ENCODE measurements around the gene RDH12.

- TF ChIP-seq, protein P1, sequence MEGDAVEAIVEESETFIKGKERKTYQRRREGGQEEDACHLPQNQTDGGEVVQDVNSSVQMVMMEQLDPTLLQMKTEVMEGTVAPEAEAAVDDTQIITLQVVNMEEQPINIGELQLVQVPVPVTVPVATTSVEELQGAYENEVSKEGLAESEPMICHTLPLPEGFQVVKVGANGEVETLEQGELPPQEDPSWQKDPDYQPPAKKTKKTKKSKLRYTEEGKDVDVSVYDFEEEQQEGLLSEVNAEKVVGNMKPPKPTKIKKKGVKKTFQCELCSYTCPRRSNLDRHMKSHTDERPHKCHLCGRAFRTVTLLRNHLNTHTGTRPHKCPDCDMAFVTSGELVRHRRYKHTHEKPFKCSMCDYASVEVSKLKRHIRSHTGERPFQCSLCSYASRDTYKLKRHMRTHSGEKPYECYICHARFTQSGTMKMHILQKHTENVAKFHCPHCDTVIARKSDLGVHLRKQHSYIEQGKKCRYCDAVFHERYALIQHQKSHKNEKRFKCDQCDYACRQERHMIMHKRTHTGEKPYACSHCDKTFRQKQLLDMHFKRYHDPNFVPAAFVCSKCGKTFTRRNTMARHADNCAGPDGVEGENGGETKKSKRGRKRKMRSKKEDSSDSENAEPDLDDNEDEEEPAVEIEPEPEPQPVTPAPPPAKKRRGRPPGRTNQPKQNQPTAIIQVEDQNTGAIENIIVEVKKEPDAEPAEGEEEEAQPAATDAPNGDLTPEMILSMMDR (conservative IDR thresholded peaks at IDR 0.05; ENCODE audit: low read depth, low read length): no peak
- no peak for TF ChIP-seq EZH2 (IDR thresholded peaks at IDR 0.05; ENCODE audit: borderline replicate concordance, low read depth, low read length, poor library complexity, severe bottlenecking)
Observed at GRCh38 chr14:67733616-67734015, 31.9 kb downstream of the RDH12 start.

All from A673 (cell line).